GOT3 (cell line): Measurements from ENCODE around the gene KCNJ3.

Experiments
- DNase-seq: peaks from one replicate; lab custom pipeline; 2025; ENCODE audit warnings: mixed read lengths; lab: John Stamatoyannopoulos, UW

The KCNJ3 gene

DNA sequence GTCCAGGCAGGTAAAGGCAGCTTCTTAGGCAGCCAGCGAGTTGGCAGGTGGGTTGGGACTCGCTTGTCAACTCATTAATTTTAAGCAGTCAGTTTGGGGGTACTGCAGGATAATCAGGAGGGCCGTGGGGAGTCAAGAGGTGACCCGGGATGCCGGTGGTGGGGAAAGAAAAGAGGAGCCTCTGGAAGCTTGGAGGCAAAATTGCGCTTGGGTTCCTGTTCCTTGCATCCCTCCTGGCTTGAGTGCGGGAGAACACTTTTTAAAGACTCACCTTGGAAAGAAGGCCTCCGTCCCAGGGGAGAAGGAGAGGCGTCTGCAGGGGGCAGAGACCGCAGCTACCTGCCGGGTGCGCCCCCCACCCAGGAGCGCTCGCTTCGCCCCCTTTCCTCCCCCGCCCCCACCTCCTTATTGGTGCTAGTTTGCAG lies at the start of gene KCNJ3:
Gene KCNJ3, plus strand, starts transcription at position 400 of the 425 bp plus-strand sequence. CDS start 81 bp downstream, outside the sequence.
- DNase-seq, result no peak

GRCh38 chr2:154655499-154655898 lies 43.0 kb upstream of the KCNJ3 start:
- no peak for DNase-seq

DNA sequence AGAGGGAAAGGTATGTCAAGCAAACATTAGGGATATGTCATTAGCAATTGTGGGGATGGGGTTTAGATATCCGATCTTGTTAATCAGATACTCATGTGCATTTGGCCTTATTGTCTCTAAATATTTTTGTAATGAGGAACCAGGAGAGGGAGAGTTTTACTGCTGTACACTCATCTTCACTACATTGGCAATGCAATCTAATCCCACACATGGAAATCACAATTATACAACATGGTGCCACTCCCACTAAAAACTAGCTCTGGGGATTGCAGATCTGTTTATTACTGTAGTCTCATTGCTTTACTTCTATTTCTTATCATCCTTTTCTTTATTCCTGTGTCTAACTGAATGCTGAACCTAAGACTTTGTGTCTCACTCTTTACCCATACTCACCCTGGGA lies 39.6 kb upstream of the KCNJ3 start:
- DNase-seq, result no peak

GRCh38 chr2:154664248-154664647 lies 34.2 kb upstream of the KCNJ3 start:
- no peak for DNase-seq

- no peak for DNase-seq
Measured at GRCh38 chr2:154670083-154670482, 28.4 kb upstream of the KCNJ3 start.

DNA sequence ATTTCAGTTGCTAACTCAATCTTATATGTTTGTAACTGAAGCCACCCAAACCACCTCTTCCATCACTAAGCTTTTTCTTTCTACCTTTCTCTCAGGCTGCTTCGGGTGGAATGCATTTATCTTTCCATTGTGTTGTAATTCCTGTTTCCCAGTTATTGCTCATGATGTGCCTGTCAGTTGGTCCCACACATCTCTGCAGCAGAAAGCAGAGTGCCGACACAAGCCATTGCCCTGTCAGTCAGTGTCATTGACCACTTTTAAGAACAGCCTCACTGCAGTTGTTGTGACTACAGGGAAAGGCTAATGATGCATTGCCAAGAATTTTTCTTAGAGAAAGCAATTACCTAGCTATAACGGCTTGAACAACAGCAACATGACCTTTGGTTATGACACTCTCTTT lies 24.8 kb upstream of the KCNJ3 start:
- DNase-seq, result no peak

- DNase-seq, result no peak
Measured at GRCh38 chr2:154677401-154677800, 21.1 kb upstream of the KCNJ3 start.

DNA sequence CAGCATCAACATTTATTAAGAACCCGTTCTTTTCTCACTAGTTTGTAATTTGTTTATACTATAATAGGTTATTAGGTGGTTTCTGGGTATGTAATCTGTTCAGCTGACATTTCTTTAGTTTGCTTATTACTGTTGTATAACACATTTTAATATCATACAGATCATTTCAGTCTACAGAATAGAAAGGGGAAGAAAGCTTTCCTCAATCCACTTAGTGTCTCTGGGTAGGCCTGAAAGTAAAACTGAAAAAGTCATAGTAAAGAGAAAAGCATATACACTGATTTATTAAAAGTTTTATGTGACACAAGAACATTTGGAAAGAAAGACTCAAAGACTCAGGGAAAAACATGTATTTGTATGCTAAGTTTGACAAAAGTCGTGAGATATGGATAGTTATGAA lies 16.8 kb upstream of the KCNJ3 start:
- DNase-seq, result no peak

- no peak for DNase-seq
Measured at GRCh38 chr2:154686162-154686561, 12.3 kb upstream of the KCNJ3 start.

- DNase-seq, result no peak
Measured at GRCh38 chr2:154688373-154688772, 10.1 kb upstream of the KCNJ3 start.

DNA sequence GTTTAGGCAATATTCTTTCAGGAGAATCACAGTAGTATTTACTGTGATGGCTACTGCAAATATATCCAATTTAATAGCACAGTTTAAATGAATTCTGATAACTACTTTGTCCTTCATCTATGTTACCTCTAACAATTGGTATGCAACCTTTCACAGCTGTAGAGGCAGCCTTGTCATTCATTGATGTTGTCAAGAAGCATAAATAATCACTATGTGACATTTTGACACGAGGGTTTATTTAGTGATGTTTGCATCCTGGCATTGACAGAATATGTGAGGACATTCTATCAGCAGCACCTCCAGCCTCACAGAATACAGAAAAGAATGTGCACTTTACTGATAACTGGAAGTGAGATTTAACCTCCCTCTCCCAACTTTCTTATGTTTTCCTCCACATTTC lies 9.3 kb upstream of the KCNJ3 start:
- no peak for DNase-seq

DNA sequence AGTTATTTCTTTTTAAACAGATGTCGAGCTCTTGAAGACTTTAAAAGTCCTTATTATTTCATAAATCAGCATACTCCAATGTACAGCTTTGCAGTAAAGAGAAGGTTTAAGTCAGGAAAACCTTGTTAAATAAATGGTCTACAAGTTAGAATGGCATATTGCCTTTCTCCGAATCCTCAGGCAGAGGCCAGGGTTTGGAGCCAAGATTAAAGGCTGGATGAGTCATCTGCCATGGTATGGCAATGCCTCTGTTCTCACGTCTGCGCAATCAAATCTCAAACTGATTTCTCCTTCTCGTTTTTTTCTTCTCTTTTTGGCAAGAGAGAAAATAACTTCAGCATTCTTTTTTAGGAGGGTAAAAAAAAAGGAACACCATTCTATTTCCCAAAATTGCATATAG lies 5.6 kb upstream of the KCNJ3 start:
- no peak for DNase-seq

DNA sequence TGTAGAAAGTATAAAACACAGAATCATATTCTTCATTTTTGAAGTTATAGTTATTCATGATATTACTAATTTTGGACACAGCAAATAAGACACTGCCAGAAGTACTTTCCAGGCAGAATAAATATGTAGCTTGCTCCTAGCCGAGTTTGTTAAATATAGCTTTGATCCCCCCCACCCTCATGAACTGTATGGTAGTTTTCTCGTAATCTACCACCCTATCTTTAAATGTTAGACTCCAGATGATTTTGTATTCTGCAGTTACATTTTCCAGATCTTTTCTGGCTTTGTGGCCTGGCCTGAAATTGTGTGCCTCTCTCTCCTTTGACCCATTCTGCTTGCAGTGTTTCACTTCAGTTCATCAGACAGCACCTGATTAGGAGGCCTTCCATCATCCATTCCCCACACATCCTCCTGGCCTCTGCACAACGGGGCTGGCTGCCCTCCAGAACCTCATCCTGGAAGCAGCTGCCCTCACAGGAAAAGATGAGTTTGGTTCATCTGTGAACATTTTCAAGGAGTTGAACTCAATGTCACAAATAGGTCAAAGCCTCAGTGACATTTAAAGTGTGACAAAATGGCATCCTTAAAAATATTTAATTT lies 4.7 kb upstream of the KCNJ3 start:
- no peak for DNase-seq

GRCh38 chr2:154694881-154695280 lies 3.6 kb upstream of the KCNJ3 start:
- DNase-seq, result no peak

DNA sequence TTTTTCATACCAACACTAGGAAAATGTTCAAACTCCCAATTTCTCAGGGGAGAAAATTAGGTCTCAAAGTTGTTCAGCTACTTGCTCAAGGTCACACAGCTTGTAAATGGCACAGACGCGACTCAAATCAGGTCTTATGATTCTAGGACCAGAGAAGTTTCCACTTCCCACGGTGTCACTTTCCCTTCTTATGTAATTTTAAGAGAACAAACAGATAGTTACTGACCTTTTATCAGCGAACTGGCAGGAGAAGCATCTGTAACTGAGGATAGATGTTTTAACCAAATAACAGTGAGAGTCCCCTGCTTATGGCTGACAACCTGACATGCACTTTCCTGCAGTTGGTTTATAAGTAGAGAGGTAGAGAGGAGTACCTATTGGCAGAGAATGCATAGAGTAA lies 2.1 kb upstream of the KCNJ3 start:
- no peak for DNase-seq

GRCh38 chr2:154696810-154697417 lies 1.6 kb upstream of the KCNJ3 start:
- DNase-seq, result no peak

- no peak for DNase-seq
Measured at GRCh38 chr2:154697418-154698252, 860 bp upstream of the KCNJ3 start.

- no peak for DNase-seq
Measured at GRCh38 chr2:154698721-154699574, 453 bp downstream of the KCNJ3 start.

- DNase-seq, result no peak
Measured at GRCh38 chr2:154699575-154699930, 1.1 kb downstream of the KCNJ3 start.

DNA sequence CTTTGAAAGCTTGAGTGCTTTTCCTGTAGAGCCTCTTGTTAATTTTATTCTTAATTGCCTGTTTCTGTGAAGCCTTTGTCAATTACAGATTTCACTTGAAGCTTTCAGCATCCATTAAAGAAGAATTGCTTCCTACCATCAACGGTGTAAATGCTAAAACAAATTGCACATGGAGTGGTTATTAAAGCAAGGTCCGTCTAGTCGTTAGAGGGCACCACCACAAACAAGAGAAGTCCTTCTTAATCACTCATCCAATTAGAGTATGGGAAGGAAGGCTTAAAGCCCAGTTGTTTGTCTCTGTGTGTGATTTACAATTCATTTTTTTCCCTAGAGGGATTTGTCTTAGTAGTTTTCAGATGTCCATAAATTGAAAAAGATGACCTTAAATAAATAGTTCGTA lies 1.6 kb downstream of the KCNJ3 start:
- DNase-seq, result no peak

GRCh38 chr2:154704991-154705390 lies 6.5 kb downstream of the KCNJ3 start:
- no peak for DNase-seq

- no peak for DNase-seq
Measured at GRCh38 chr2:154706660-154707059, 8.2 kb downstream of the KCNJ3 start.
